Measurements from ENCODE around the gene ZNF672.

ZNF672 gene

GRCh38 chr1:248816042-248816851 lies 21.8 kb upstream of the ZNF672 start:
- H2AK5ac ChIP-seq (ENCODE audit: low read depth, low read length): no peak overlapping the region
- H3K4me1 ChIP-seq (ENCODE audit: control insufficient read depth in 2 of 2, insufficient read depth in 1 of 2, low read depth in 1 of 2, low read length in 2 of 2): no peaks in the 10 kb centered on the region
- peaks cover 35 to 87% of the 10 kb centered on the region in 2 donors for H3K36me3 ChIP-seq (replicated peaks in 1 of 2; ENCODE audit: control insufficient read depth in 2 of 2, insufficient read depth in 2 of 2, low read length in 2 of 2)
- H3K9ac ChIP-seq (ENCODE audit: low read depth, low read length, poor library complexity): no peak overlapping the region
- H4K8ac ChIP-seq (ENCODE audit: low read depth, low read length): no peak overlapping the region
- H2BK120ac ChIP-seq (ENCODE audit: low read depth, low read length): no peak overlapping the region
- no peak overlapping the region for H3K4me2 ChIP-seq (ENCODE audit: insufficient read depth, low read length, poor library complexity, severe bottlenecking)
- no peak overlapping the region for H3K4ac ChIP-seq (ENCODE audit: low read length)
- H3K27ac ChIP-seq (replicated peaks; ENCODE audit: low read length): no peak overlapping the region
- no peak overlapping the region for H3K18ac ChIP-seq (ENCODE audit: low read length)
- no peaks in the 10 kb centered on the region for H3K79me1 ChIP-seq (ENCODE audit: low read depth, low read length)
- H3K9me3 ChIP-seq (replicated peaks in 1 of 2; ENCODE audit: control insufficient read depth in 2 of 2, insufficient read depth in 1 of 2, low read depth in 1 of 2, low read length in 2 of 2): no peaks in the 10 kb centered on the region
- no peak overlapping the region for H3K23ac ChIP-seq (ENCODE audit: low read depth, low read length, poor library complexity)
- no CpG with 5 or more reads among the region's 13 CpGs for WGBS, 2 donors (ENCODE audit: extremely low coverage in 2 of 2, insufficient read length in 2 of 2, insufficient replicate concordance in 1 of 2)
- H2AFZ ChIP-seq (ENCODE audit: low read length): no peak overlapping the region
- H4K91ac ChIP-seq (ENCODE audit: low read depth, low read length, poor library complexity): no peak overlapping the region
- H2BK5ac ChIP-seq (ENCODE audit: low read length): no peak overlapping the region
- H3K4me3 ChIP-seq (ENCODE audit: low read length in 2 of 2): no peak overlapping the region
- H3K14ac ChIP-seq (ENCODE audit: low read length): no peak overlapping the region
- no peak overlapping the region for H2BK15ac ChIP-seq (ENCODE audit: low read length)
- no peaks in the 10 kb centered on the region for H3K27me3 ChIP-seq (ENCODE audit: control insufficient read depth in 3 of 3, insufficient read depth in 3 of 3, low read depth in 1 of 3, low read length in 3 of 3)
- DNase-seq (ENCODE audit: low spot score): no peak
- no peak overlapping the region for H2BK12ac ChIP-seq (ENCODE audit: low read length)

GRCh38 chr1:248817065-248817464 lies 21.0 kb upstream of the ZNF672 start:
- Histone ChIP-seq H3K23ac (ENCODE audit: low read depth, low read length, poor library complexity) (peak overlapping the region; percentile 70), H3K18ac (ENCODE audit: low read length) (no peak overlapping the region), H3K9me3 (replicated peaks in 1 of 2; ENCODE audit: control insufficient read depth in 2 of 2, insufficient read depth in 1 of 2, low read depth in 1 of 2, low read length in 2 of 2) (no peaks in the 10 kb centered on the region), H4K8ac (ENCODE audit: low read depth, low read length) (no peak overlapping the region), H3K4me1 (ENCODE audit: control insufficient read depth in 2 of 2, insufficient read depth in 1 of 2, low read depth in 1 of 2, low read length in 2 of 2) (no peaks in the 10 kb centered on the region), H2AK5ac (ENCODE audit: low read depth, low read length) (no peak overlapping the region), H3K36me3 (replicated peaks in 1 of 2; ENCODE audit: control insufficient read depth in 2 of 2, insufficient read depth in 2 of 2, low read length in 2 of 2) (peaks cover 35 to 85% of the 10 kb centered on the region in 2 donors), H3K4me3 (ENCODE audit: low read length in 2 of 2) (peak overlapping the region in 1 of 2 donors; percentile 60), H2BK5ac (ENCODE audit: low read length) (no peak overlapping the region), H4K91ac (ENCODE audit: low read depth, low read length, poor library complexity) (no peak overlapping the region), H2BK15ac (ENCODE audit: low read length) (no peak overlapping the region), H2BK12ac (ENCODE audit: low read length) (no peak overlapping the region), H3K27me3 (ENCODE audit: control insufficient read depth in 3 of 3, insufficient read depth in 3 of 3, low read depth in 1 of 3, low read length in 3 of 3) (no peaks in the 10 kb centered on the region), H3K4ac (ENCODE audit: low read length) (no peak overlapping the region), H3K14ac (ENCODE audit: low read length) (peak overlapping the region; percentile 42), H3K9ac (ENCODE audit: low read depth, low read length, poor library complexity) (no peak overlapping the region), H2BK120ac (ENCODE audit: low read depth, low read length) (no peak overlapping the region), H3K4me2 (ENCODE audit: insufficient read depth, low read length, poor library complexity, severe bottlenecking) (no peak overlapping the region), H3K79me1 (ENCODE audit: low read depth, low read length) (no peaks in the 10 kb centered on the region), H3K27ac (replicated peaks; ENCODE audit: low read length) (no peak overlapping the region), H2AFZ (ENCODE audit: low read length) (no peak overlapping the region)
- no peak for DNase-seq (ENCODE audit: low spot score)
- no CpG with 5 or more reads among the region's 6 CpGs for WGBS, 2 donors (ENCODE audit: extremely low coverage in 2 of 2, insufficient read length in 2 of 2, insufficient replicate concordance in 1 of 2)

GRCh38 chr1:248818505-248819374 lies 19.3 kb upstream of the ZNF672 start:
- Histone ChIP-seq H3K4me2 (ENCODE audit: insufficient read depth, low read length, poor library complexity, severe bottlenecking) (no peak overlapping the region), H3K9ac (ENCODE audit: low read depth, low read length, poor library complexity) (no peak overlapping the region), H2BK5ac (ENCODE audit: low read length) (no peak overlapping the region), H2BK15ac (ENCODE audit: low read length) (no peak overlapping the region), H4K91ac (ENCODE audit: low read depth, low read length, poor library complexity) (no peak overlapping the region), H3K23ac (ENCODE audit: low read depth, low read length, poor library complexity) (no peak overlapping the region), H3K27ac (replicated peaks; ENCODE audit: low read length) (no peak overlapping the region), H4K8ac (ENCODE audit: low read depth, low read length) (no peak overlapping the region), H3K4ac (ENCODE audit: low read length) (no peak overlapping the region), H3K27me3 (ENCODE audit: control insufficient read depth in 3 of 3, insufficient read depth in 3 of 3, low read depth in 1 of 3, low read length in 3 of 3) (no peaks in the 10 kb centered on the region), H2BK12ac (ENCODE audit: low read length) (no peak overlapping the region), H3K4me3 (ENCODE audit: low read length in 2 of 2) (no peak overlapping the region), H2BK120ac (ENCODE audit: low read depth, low read length) (no peak overlapping the region), H3K4me1 (ENCODE audit: control insufficient read depth in 2 of 2, insufficient read depth in 1 of 2, low read depth in 1 of 2, low read length in 2 of 2) (no peaks in the 10 kb centered on the region), H3K36me3 (replicated peaks in 1 of 2; ENCODE audit: control insufficient read depth in 2 of 2, insufficient read depth in 2 of 2, low read length in 2 of 2) (peaks cover 31 to 82% of the 10 kb centered on the region in 2 donors), H3K9me3 (replicated peaks in 1 of 2; ENCODE audit: control insufficient read depth in 2 of 2, insufficient read depth in 1 of 2, low read depth in 1 of 2, low read length in 2 of 2) (no peaks in the 10 kb centered on the region), H3K18ac (ENCODE audit: low read length) (no peak overlapping the region), H3K79me1 (ENCODE audit: low read depth, low read length) (peaks cover 7% of the 10 kb centered on the region), H2AFZ (ENCODE audit: low read length) (no peak overlapping the region), H2AK5ac (ENCODE audit: low read depth, low read length) (no peak overlapping the region), H3K14ac (ENCODE audit: low read length) (no peak overlapping the region)
- DNase-seq (ENCODE audit: low spot score): no peak
- WGBS, 2 donors (ENCODE audit: extremely low coverage in 2 of 2, insufficient read length in 2 of 2, insufficient replicate concordance in 1 of 2): no CpG with 5 or more reads among the region's 5 CpGs

GRCh38 chr1:248820041-248820585 lies 17.9 kb upstream of the ZNF672 start:
- Histone ChIP-seq H3K27ac (replicated peaks; ENCODE audit: low read length) (no peak overlapping the region), H3K27me3 (ENCODE audit: control insufficient read depth in 3 of 3, insufficient read depth in 3 of 3, low read depth in 1 of 3, low read length in 3 of 3) (no peaks in the 10 kb centered on the region), H3K4me2 (ENCODE audit: insufficient read depth, low read length, poor library complexity, severe bottlenecking) (no peak overlapping the region), H3K79me1 (ENCODE audit: low read depth, low read length) (peaks cover 12% of the 10 kb centered on the region), H4K8ac (ENCODE audit: low read depth, low read length) (no peak overlapping the region), H2BK15ac (ENCODE audit: low read length) (no peak overlapping the region), H2AFZ (ENCODE audit: low read length) (no peak overlapping the region), H2AK5ac (ENCODE audit: low read depth, low read length) (no peak overlapping the region), H3K18ac (ENCODE audit: low read length) (no peak overlapping the region), H3K9me3 (replicated peaks in 1 of 2; ENCODE audit: control insufficient read depth in 2 of 2, insufficient read depth in 1 of 2, low read depth in 1 of 2, low read length in 2 of 2) (no peaks in the 10 kb centered on the region), H3K23ac (ENCODE audit: low read depth, low read length, poor library complexity) (no peak overlapping the region), H3K36me3 (replicated peaks in 1 of 2; ENCODE audit: control insufficient read depth in 2 of 2, insufficient read depth in 2 of 2, low read length in 2 of 2) (peaks cover 30 to 80% of the 10 kb centered on the region in 2 donors), H3K9ac (ENCODE audit: low read depth, low read length, poor library complexity) (no peak overlapping the region), H2BK5ac (ENCODE audit: low read length) (no peak overlapping the region), H2BK12ac (ENCODE audit: low read length) (no peak overlapping the region), H3K4ac (ENCODE audit: low read length) (no peak overlapping the region), H4K91ac (ENCODE audit: low read depth, low read length, poor library complexity) (no peak overlapping the region), H3K14ac (ENCODE audit: low read length) (no peak overlapping the region), H2BK120ac (ENCODE audit: low read depth, low read length) (no peak overlapping the region), H3K4me1 (ENCODE audit: control insufficient read depth in 2 of 2, insufficient read depth in 1 of 2, low read depth in 1 of 2, low read length in 2 of 2) (peaks cover 5 to 11% of the 10 kb centered on the region in 2 donors), H3K4me3 (ENCODE audit: low read length in 2 of 2) (no peak overlapping the region)
- no CpG with 5 or more reads among the region's 7 CpGs for WGBS, 2 donors (ENCODE audit: extremely low coverage in 2 of 2, insufficient read length in 2 of 2, insufficient replicate concordance in 1 of 2)
- DNase-seq (ENCODE audit: low spot score): no peak

Measured in neuronal stem cell (in vitro differentiated cells).